ENCODE measurements around the gene RNF187.

The RNF187 gene

GRCh38 chr1:228487336-228488124, at the start of gene RNF187:
RNF187 (plus strand) TSS chr1:228487382.
- DNase-seq: no peak

GRCh38 chr1:228437424-228437962, 49.7 kb upstream of the RNF187 start:
- no peak for DNase-seq

GRCh38 chr1:228438266-228438665, 48.9 kb upstream of the RNF187 start:
- DNase-seq: no peak

GRCh38 chr1:228440761-228441500, 46.3 kb upstream of the RNF187 start:
- no peak for DNase-seq

- DNase-seq: no peak
These were observed 43.8 kb upstream of the RNF187 start for GRCh38 chr1:228443395-228443794.

GRCh38 chr1:228445490-228445842, 41.7 kb upstream of the RNF187 start:
- no peak for DNase-seq

- DNase-seq: peak; percentile 81
These were observed 41.1 kb upstream of the RNF187 start for GRCh38 chr1:228445843-228446650.

GRCh38 chr1:228446852-228447251, 40.3 kb upstream of the RNF187 start:
- peak; percentile 40 for DNase-seq

GRCh38 chr1:228448372-228448771, 38.8 kb upstream of the RNF187 start:
- DNase-seq: no peak

GRCh38 chr1:228450200-228450599, 37.0 kb upstream of the RNF187 start:
- DNase-seq: no peak

GRCh38 chr1:228452194-228453021, 34.8 kb upstream of the RNF187 start:
- DNase-seq: no peak

GRCh38 chr1:228453022-228453560, 34.1 kb upstream of the RNF187 start:
- DNase-seq: no peak

- no peak for DNase-seq
These were observed 33.6 kb upstream of the RNF187 start for GRCh38 chr1:228453614-228454013.

- no peak for DNase-seq
These were observed 32.9 kb upstream of the RNF187 start for GRCh38 chr1:228454238-228454637.

- DNase-seq: no peak
These were observed 31.5 kb upstream of the RNF187 start for GRCh38 chr1:228455715-228456114.

GRCh38 chr1:228456252-228457016, 30.7 kb upstream of the RNF187 start:
- DNase-seq: no peak

- no peak for DNase-seq
These were observed 30.2 kb upstream of the RNF187 start for GRCh38 chr1:228457017-228457395.

GRCh38 chr1:228457396-228458176, 29.6 kb upstream of the RNF187 start:
- DNase-seq: peak; percentile 98

GRCh38 chr1:228459091-228459993, 27.8 kb upstream of the RNF187 start:
- DNase-seq: peak; percentile 86

All from retina (tissue), 1 donor.